Measurements from ENCODE around the gene ADCY9. TPM values are rescaled to one million over a fixed set of nuclear protein-coding genes. Genes with fewer than 3 reads are reported as not detected.

ADCY9 gene
- total and polyA plus RNA-seq, 2 experiments from 2014 or later, result 2.2 to 18.3 TPM

- H3K9me2 ChIP-seq (ENCODE audit: insufficient read depth), result no peaks in the 10 kb centered on the region
- peak; percentile 42 for DNase-seq (ENCODE audit: low spot score)
- no peak overlapping the region for H3K27ac ChIP-seq (ENCODE audit: low read depth)
- no peaks in the 10 kb centered on the region for H3K27me3 ChIP-seq (ENCODE audit: insufficient read depth)
- H3K4me3 ChIP-seq, result no peak overlapping the region
- no peaks in the 10 kb centered on the region for H4K20me1 ChIP-seq (replicated peaks; ENCODE audit: insufficient read depth)
- TF ChIP-seq REST (IDR thresholded peaks at IDR 0.05; ENCODE audit: unreplicated experiment), result no peak
- TF ChIP-seq CTCF (conservative IDR thresholded peaks at IDR 0.05; ENCODE audit: low read depth in 2 of 2), result peak in 1 of 2 experiments; percentile 62; a peak in 2 of 4 replicates
- no peak overlapping the region for H3K4me2 ChIP-seq
- no peaks in the 10 kb centered on the region for H3F3A ChIP-seq (replicated peaks; ENCODE audit: low read depth)
- no peaks in the 10 kb centered on the region for H3K36me3 ChIP-seq (ENCODE audit: insufficient read depth)
- Mint-ChIP-seq H3K27ac (no peak overlapping the region; the same call in 1 of the 2 replicates), H3K4me1 (peaks cover 3% of the 10 kb centered on the region), H3K27me3 (ENCODE audit: insufficient read depth, low read depth, poor library complexity) (peaks cover 8% of the 10 kb centered on the region), H3K36me3 (ENCODE audit: low read depth) (no peaks in the 10 kb centered on the region), H3K9me3 (no peaks in the 10 kb centered on the region), H3K4me3 (no peak overlapping the region)
- ATAC-seq, result peak; percentile 80
- no peak overlapping the region for H2AFZ ChIP-seq
- H3K79me2 ChIP-seq (replicated peaks; ENCODE audit: insufficient read depth), result no peaks in the 10 kb centered on the region
- no peaks in the 10 kb centered on the region for H3K4me1 ChIP-seq (ENCODE audit: insufficient read depth)
Measured at GRCh38 chr16:3992297-3993051, 123.8 kb downstream of the ADCY9 start.

- H3K27me3 ChIP-seq (ENCODE audit: insufficient read depth), result no peaks in the 10 kb centered on the region
- 0 out of 3 replicates have a peak, but pooled peaks cover 3% of the 10 kb centered on the region for H3K4me1 Mint-ChIP-seq
- H3K36me3 Mint-ChIP-seq (ENCODE audit: low read depth), result no peaks in the 10 kb centered on the region
- ATAC-seq (no peak), DNase-seq (ENCODE audit: low spot score) (no peak)
- H3K27ac ChIP-seq (ENCODE audit: low read depth), result no peak overlapping the region
- no peak for TF ChIP-seq EZH2phosphoT487 (IDR thresholded peaks at IDR 0.05; ENCODE audit: unreplicated experiment)
- no peaks in the 10 kb centered on the region for H3K9me3 Mint-ChIP-seq
- H3K4me3 Mint-ChIP-seq, result no peak overlapping the region
- H3F3A ChIP-seq (replicated peaks; ENCODE audit: low read depth), result no peaks in the 10 kb centered on the region
- H3K9me2 ChIP-seq (ENCODE audit: insufficient read depth), result no peaks in the 10 kb centered on the region
- no peak overlapping the region for H3K27ac Mint-ChIP-seq
- peaks cover 6% of the 10 kb centered on the region for H3K27me3 Mint-ChIP-seq (ENCODE audit: insufficient read depth, low read depth, poor library complexity)
- H2AFZ ChIP-seq, result no peak overlapping the region
- H3K4me1 ChIP-seq (ENCODE audit: insufficient read depth), result no peaks in the 10 kb centered on the region
- no peaks in the 10 kb centered on the region for H3K79me2 ChIP-seq (replicated peaks; ENCODE audit: insufficient read depth)
- H4K20me1 ChIP-seq (replicated peaks; ENCODE audit: insufficient read depth), result no peaks in the 10 kb centered on the region
- no peak overlapping the region for H3K4me2 ChIP-seq
- H3K4me3 ChIP-seq, result no peak overlapping the region
- H3K36me3 ChIP-seq (ENCODE audit: insufficient read depth), result no peaks in the 10 kb centered on the region
Measured at GRCh38 chr16:3988824-3989223, 127.4 kb downstream of the ADCY9 start.

Measured in GM23338 (cell line).